Endothelial cell of umbilical vein (primary cell): ENCODE results near the gene NSUN7. TPM values are rescaled to one million over a fixed set of nuclear protein-coding genes. Genes with fewer than 3 reads are reported as not detected.

Experiments used
- BruUV-seq: library from RNA; stranded (reverse); fragments of 400-500 nt; replicated peaks from 2 replicates; lab custom pipeline; 2021; lab: Mats Ljungman, UMichigan
- CTCF ChIA-PET: fragments of 300-600, 350-600 bp; sonication (Branson Sonifier 250); formaldehyde crosslinking; loops from one replicate; lab custom pipeline; 2021; ENCODE audit warnings: antibody characterized with exemption, inconsistent platforms; lab: Charles Lee
- POLR2A ChIA-PET: fragments of 300-600, 350-600 bp; sonication (Branson Sonifier 250); formaldehyde crosslinking; loops from one replicate; lab custom pipeline; 2021; ENCODE audit warnings: antibody characterized with exemption, inconsistent platforms; lab: Charles Lee
- DNase-seq: peaks from one replicate; pipeline ENCODE4 v3.0.0-alpha.2; 2011; ENCODE audit warnings: low read depth, low spot score
- FAIRE-seq: peaks from 2 replicates; lab custom pipeline; 2011; peaks lifted over from hg19 to GRCh38; lab: Jason Lieb, UNC
- H2AFZ ChIP-seq: 2 replicates; pipeline ENCODE4 v1.6.0; 2012; ENCODE audit warnings: low read depth, low read length, control low read depth, inconsistent platforms
- H3K27ac ChIP-seq: 2 replicates; pipeline ENCODE4 v1.5.1; 2011; ENCODE audit warnings: low read depth, mild to moderate bottlenecking, control low read depth, low read length, moderate library complexity; ENCODE audit not compliant: insufficient read depth
- H3K27me3 ChIP-seq, 2 experiments: 2 replicates each; pipeline versions ENCODE4 v1.6.0 to v1.6.1; 2011; ENCODE audit warnings: low read length in 2 of 2, mixed read lengths in 1 of 2; ENCODE audit not compliant: control insufficient read depth in 2 of 2, insufficient read depth in 2 of 2
- H3K36me3 ChIP-seq, 2 experiments: 2 replicates in 1 of 2; 3 replicates in 1 of 2; pipeline ENCODE4 v1.5.1; 2011; ENCODE audit warnings: low read length in 2 of 2, mild to moderate bottlenecking in 1 of 2, moderate library complexity in 1 of 2; ENCODE audit not compliant: control insufficient read depth in 2 of 2, insufficient read depth in 2 of 2; ENCODE audit errors: extremely low read depth in 1 of 2
- H3K4me1 ChIP-seq: 3 replicates; pipeline ENCODE4 v1.5.1; 2011; ENCODE audit warnings: mild to moderate bottlenecking, low read length; ENCODE audit not compliant: control insufficient read depth, insufficient read depth; ENCODE audit errors: extremely low read depth
- H3K4me2 ChIP-seq: 2 replicates; pipeline ENCODE4 v1.6.1; 2011; ENCODE audit warnings: low read length, control low read depth, mixed read lengths; ENCODE audit not compliant: insufficient read depth
- H3K4me3 ChIP-seq, 3 experiments: fragments of 200-600 bp in 1 of 3; sonication (generic), shearing (Covaris generic) in 1 of 3; replicated peaks in 1 of 3; 2 replicates each; pipeline ENCODE4 v1.5.1; 2011 to 2016; ENCODE audit warnings: control low read depth in 3 of 3, low read length in 3 of 3, mild to moderate bottlenecking in 2 of 3, inconsistent platforms in 1 of 3, low read depth in 1 of 3, moderate library complexity in 1 of 3; ENCODE audit not compliant: insufficient read depth in 1 of 3
- H3K79me2 ChIP-seq: 2 replicates; pipeline ENCODE4 v1.6.0; 2012; ENCODE audit warnings: low read length, inconsistent platforms; ENCODE audit not compliant: control insufficient read depth, insufficient read depth
- H3K9ac ChIP-seq: replicated peaks from 2 replicates; pipeline ENCODE3; 2011; ENCODE audit warnings: low read length, control low read depth; ENCODE audit not compliant: insufficient read depth; ENCODE audit errors: extremely low read depth
- H3K9me1 ChIP-seq: replicated peaks from 3 replicates; pipeline ENCODE4 v1.6.0; 2011; ENCODE audit warnings: mild to moderate bottlenecking, low read length; ENCODE audit not compliant: control insufficient read depth, insufficient read depth; ENCODE audit errors: extremely low read depth
- H3K9me3 ChIP-seq: replicated peaks from 2 replicates; pipeline ENCODE4 v1.5.1; 2012; ENCODE audit warnings: low read length, inconsistent platforms; ENCODE audit not compliant: control insufficient read depth, insufficient read depth
- H4K20me1 ChIP-seq: replicated peaks from 2 replicates; pipeline ENCODE3; 2011; ENCODE audit warnings: mild to moderate bottlenecking, low read length; ENCODE audit not compliant: control insufficient read depth, insufficient read depth; ENCODE audit errors: extremely low read depth
- CTCF ChIP-seq, 2 donors: IDR thresholded peaks; 1 replicate in 1 of 2; 2 replicates in 1 of 2; pipeline ENCODE4 v1.5.1; 2011; ENCODE audit warnings: low read length in 2 of 2, mild to moderate bottlenecking in 2 of 2, moderate library complexity in 2 of 2, control low read depth in 1 of 2, inconsistent platforms in 1 of 2, low read depth in 1 of 2; ENCODE audit not compliant: insufficient read depth in 1 of 2; ENCODE audit errors: extremely low read depth in 1 of 2
- EZH2 ChIP-seq: IDR thresholded peaks from 2 replicates; pipeline ENCODE4 v1.6.1; 2012; ENCODE audit warnings: borderline replicate concordance, low read depth, mild to moderate bottlenecking, moderate library complexity, low read length, inconsistent platforms; ENCODE audit not compliant: severe bottlenecking
- FOS ChIP-seq: IDR thresholded peaks from 2 replicates; pipeline ENCODE4 v1.6.1; 2011; ENCODE audit warnings: mild to moderate bottlenecking, low read length, moderate library complexity, borderline replicate concordance; ENCODE audit not compliant: insufficient read depth
- GATA2 ChIP-seq: IDR thresholded peaks from 2 replicates; pipeline ENCODE4 v1.7.0; 2011; ENCODE audit warnings: low read depth, mild to moderate bottlenecking, moderate library complexity, mixed read lengths, low read length; ENCODE audit not compliant: insufficient read length, insufficient read depth
- JUN ChIP-seq: IDR thresholded peaks from 2 replicates; pipeline ENCODE4 v1.6.1; 2011; ENCODE audit warnings: borderline replicate concordance, low read depth; ENCODE audit not compliant: insufficient read length, insufficient read depth
- MAX ChIP-seq: IDR thresholded peaks from 2 replicates; pipeline ENCODE4 v1.6.1; 2011; ENCODE audit not compliant: insufficient read depth, insufficient read length
- MYC ChIP-seq: IDR thresholded peaks from one replicate; pipeline ENCODE4 v1.6.1; 2011; ENCODE audit warnings: mild to moderate bottlenecking, low read depth, low read length
- POLR2A ChIP-seq: IDR thresholded peaks from 2 replicates; pipeline ENCODE4 v1.6.1; 2012; ENCODE audit warnings: low read depth, mild to moderate bottlenecking, control low read depth, low read length
- POLR2AphosphoS5 ChIP-seq: IDR thresholded peaks from 2 replicates; pipeline ENCODE4 v1.6.1; 2012; ENCODE audit warnings: low read depth, mild to moderate bottlenecking, control low read depth, low read length, moderate library complexity; ENCODE audit not compliant: insufficient read depth
- dilution Hi-C: fragments of 300-500 bp; cut with MboI; formaldehyde crosslinking; loops from one replicate; pipeline ENCODE4 v1.15.0; 2019; ENCODE audit warnings: low sequenced_read_pairs; ENCODE audit not compliant: extremely low pct_ligation_motif_present
- intact Hi-C: fragments of 100-400 bp; cut with micrococcal nuclease; formaldehyde crosslinking; loops from one replicate; pipeline ENCODE4 v1.10.0; 2022
- polyA plus RNA-seq, 4 experiments: library from polyadenylated mRNA; depleted of rRNA in 3 of 4; stranded (reverse) in 3 of 4; unstranded in 1 of 4; fragments of >200 nt; gene quantifications; 2 replicates each; pipeline versions ENCODE4 v1.2.1 to v1.2.3, GENCODE V29; 2011 to 2012; ENCODE audit warnings: missing spikeins in 1 of 4
- total RNA-seq: library from RNA; stranded (reverse); gene quantifications from 2 replicates; pipeline ENCODE4 v1.2.3, GENCODE V29; 2021

Gene NSUN7
- total and polyA plus RNA-seq, 2 donors (not counting 3 experiments of a cell fraction or from before 2014, with no cell fraction given) = 0.03 to 0.20 TPM

- H3K9me1 ChIP-seq = no peaks in the 10 kb centered on the region
- H3K79me2 ChIP-seq = no peaks in the 10 kb centered on the region
- ChIA-PET POLR2A (no interaction called here), CTCF (interaction anchor here (0.6 kb wide), 1 partner anchor 720 kb away, joined by 4 read pairs; no protein-coding TSS in a partner anchor)
- no peaks in the 10 kb centered on the region for H3K27me3 ChIP-seq
- H3K9me3 ChIP-seq = no peaks in the 10 kb centered on the region
- dilution Hi-C loops (no loop called here), intact Hi-C loops (no loop called here)
- no TSS peak for BruUV-seq
- H3K4me3 ChIP-seq = no peak overlapping the region
- no peak overlapping the region for H2AFZ ChIP-seq
- FAIRE-seq (no peak), DNase-seq (no peak)
- H3K36me3 ChIP-seq = no peaks in the 10 kb centered on the region
- no peaks in the 10 kb centered on the region for H3K4me1 ChIP-seq
- H4K20me1 ChIP-seq = no peaks in the 10 kb centered on the region
- no peak for TF ChIP-seq JUN
- no peak for TF ChIP-seq CTCF (IDR thresholded peaks at IDR 0.05; ENCODE audit: extremely low read depth in 1 of 2, insufficient read depth in 1 of 2, low read depth in 1 of 2, low read length in 2 of 2)
- no peak for TF ChIP-seq FOS
- TF ChIP-seq EZH2 = no peak
- TF ChIP-seq POLR2AphosphoS5 = no peak
- TF ChIP-seq MYC = no peak
- no peak for TF ChIP-seq POLR2A
- TF ChIP-seq GATA2 = no peak
- no peak for TF ChIP-seq MAX
- no peak overlapping the region for H3K27ac ChIP-seq
- no peak overlapping the region for H3K9ac ChIP-seq
- no peak overlapping the region for H3K4me2 ChIP-seq
Observed at GRCh38 chr4:40702800-40703151, 47.0 kb upstream of the NSUN7 start.
